IPS-11a (cell line): ENCODE data around the gene ALMS1.
"Not testable (repeated sequence)": the region's sequence is repeated elsewhere in the genome, so short reads cannot be mapped to it uniquely, and the experiment has no call there.

Source experiments
- H3K4me3 ChIP-seq: one replicate; pipeline ENCODE4 v1.5.1; 2013; ENCODE audit warnings: low read depth, low read length, control low read depth

ALMS1 gene

DNA sequence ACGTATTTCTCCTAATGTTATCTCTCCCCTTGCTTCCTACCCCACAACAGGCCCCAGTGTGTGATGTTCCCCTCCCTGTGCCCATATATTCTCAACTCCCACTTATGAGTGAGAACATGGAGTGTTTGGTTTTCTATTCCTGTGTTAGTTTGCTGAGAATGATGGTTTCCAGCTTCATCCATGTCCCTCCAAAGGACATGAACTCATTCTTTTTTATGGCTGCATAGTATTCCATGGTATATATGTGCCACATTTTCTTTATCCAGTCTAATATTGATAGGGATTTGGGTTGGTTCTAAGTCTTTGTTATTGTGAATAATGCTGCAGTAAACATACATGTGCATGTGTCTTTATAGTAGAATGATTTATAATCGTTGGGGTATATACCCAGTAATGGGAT is 119.2 kb downstream of the ALMS1 start:
- H3K4me3 ChIP-seq, result not testable (repeated sequence)

DNA sequence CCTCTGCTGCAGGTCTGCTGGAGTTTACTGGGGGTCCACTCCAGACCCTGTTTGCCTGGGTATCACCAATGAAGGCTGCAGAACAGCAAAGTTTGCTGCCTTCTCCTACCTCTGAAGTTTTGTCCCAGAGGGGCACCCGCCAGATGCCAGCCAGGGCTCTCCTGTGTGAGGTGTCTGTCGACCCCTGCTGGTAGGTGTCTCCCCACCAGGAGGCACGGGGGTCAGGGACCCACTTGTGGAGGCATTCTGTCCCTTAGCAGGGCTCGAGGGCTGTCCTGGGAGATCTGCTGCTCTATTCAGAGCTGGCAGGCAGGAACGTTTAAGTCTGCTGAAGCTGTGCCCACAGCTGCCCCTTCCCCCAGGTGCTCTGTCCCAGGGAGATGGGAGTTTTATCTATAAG is 124.8 kb downstream of the ALMS1 start:
- not testable (repeated sequence) for H3K4me3 ChIP-seq

DNA sequence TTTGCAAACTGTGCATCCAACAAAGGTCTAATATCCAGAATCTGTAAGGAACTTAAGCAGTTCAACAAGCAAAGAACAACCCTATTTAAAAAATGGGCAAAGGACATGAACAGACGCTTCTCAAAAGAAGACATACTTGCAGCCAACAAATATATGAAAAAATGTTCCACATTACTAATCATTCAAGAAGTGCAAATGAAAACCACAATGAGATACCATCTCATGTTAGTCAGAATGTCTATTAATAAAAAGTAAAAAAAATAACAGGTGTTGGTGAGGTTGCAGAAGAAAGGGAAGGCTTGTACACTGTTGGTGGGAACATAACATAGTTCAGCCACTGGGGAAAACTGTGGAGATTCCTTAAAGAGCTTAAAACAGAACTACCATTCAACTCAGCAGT is 130.4 kb downstream of the ALMS1 start:
- H3K4me3 ChIP-seq, result no peak overlapping the region

DNA sequence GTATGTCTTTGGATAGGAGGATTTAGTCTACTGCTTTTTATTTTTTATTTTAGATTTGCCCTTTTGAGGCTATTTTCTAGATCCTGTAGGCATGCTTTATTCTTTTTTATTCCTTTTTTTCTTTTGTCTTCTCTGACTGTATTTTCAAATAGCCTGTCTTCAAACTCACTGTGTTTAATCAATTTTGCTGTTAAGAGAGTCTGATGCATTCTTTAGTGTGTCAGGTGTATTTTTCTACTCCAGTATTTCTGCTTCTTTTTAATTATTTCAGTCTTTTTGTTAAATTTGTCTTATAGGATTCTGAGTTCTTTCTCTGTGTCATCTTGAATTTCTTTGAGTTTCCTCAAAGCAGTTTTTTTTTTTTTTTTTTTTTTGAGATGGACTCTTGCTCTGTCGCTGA is 143.1 kb downstream of the ALMS1 start:
- no peak overlapping the region for H3K4me3 ChIP-seq

DNA sequence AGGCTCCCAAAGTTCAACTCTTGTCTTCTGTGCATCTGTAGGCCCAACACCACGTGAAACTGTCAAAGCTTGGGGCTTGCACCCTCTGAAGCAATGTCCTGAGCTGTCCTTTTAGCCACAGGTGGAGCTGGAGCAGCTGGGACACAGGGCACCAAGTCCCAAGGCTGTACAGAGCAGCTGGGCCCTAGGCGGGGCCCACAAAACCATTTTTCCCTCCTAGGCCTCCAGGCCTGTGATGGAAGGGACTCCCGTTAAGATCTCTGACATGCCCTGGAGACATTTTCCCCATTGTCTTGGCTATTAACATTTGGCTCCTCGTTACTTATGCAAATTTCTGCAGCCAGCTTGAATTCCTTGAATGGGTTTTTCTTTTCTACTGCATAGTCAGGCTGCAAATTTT is 145.1 kb downstream of the ALMS1 start:
- not testable (repeated sequence) for H3K4me3 ChIP-seq

DNA sequence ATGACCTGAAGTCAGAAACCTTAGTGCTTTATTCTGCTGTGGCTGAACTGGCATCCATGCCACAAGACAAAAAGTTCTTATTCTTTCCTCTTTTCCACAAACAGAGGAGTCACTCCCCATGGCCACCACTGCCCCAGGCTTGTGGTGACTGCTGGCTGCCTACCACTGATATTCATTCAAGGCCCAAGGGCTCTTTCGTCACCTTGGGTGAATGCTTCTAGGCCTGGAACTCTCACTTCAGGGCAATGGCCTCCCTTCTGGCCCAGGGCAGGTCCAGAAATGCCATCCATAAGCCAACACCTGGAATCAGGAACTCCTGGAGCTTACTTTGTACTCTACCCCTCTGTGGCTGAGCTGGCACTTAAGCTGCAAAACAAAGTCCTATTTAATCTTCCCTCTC is 146.7 kb downstream of the ALMS1 start:
- no peak overlapping the region for H3K4me3 ChIP-seq

DNA sequence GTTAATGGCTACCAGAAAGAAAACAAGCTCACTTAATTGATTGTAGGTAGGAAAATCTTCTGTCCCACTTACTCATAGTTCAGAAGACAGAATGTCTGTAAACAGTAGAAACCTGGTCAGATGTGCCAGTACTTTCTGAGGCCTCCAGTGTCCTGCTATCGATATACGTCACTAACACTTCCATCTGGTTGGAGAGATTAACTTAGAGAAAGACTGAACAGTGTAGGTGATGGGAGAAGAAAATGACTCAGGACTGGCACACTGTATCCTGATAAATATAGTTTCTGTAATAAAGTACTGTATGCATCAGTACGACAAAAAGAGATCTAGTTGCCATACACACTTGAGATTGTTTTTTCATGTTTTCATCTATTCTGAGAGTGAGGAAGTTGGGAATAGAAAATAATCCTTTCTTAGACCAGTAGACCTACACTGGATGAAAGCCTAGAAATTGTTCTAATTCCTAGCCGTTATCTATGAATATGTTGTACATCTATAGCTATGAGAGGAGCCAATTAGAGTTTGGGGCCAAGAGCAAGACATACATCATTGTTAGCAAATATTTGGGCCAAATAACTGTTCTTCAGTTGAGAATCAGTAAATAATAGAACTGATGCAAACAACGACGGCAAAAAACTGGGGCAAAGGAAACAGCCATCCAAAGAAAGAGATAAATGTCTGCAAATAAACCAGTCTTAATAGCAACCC is 150.7 kb downstream of the ALMS1 start:
- H3K4me3 ChIP-seq, result no peak overlapping the region

DNA sequence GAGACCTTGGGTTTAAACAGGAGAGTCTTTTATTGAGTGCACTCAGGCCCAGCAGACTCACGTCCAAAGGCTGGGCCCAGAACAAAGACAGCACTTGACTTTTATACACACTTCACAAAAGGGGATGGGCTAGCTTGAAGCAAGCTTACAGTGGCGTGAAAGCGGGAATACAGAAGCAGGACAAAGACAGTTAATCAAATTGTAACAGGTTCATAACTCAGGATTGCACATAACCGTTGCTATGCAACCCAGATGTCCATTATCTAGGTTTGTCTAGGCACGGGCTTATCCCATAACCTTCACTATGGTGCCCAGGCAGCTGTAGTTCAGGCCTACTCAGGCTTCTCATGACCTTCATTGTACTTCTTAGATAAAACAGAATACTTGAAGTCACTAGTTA is 175.2 kb downstream of the ALMS1 start:
- not testable (repeated sequence) for H3K4me3 ChIP-seq

DNA sequence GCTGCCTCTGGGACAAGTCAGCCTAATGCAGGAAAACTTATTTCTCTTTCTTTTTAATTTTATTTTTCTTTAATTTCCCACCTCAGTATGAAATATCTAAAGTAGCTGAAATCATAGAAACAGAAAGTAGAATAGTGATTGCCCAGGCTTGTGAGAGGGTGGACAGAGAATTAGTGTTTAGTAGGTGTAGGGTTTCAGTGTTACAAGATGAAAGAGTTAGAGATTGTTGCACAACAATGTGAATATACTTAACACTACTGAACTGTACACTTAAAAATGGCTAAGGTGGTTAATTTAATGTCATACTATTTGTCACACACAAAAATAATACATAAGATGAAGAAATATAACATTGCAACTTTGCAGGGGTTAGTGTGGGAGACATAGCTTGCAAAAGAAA is 175.8 kb downstream of the ALMS1 start:
- H3K4me3 ChIP-seq, result no peak overlapping the region

DNA sequence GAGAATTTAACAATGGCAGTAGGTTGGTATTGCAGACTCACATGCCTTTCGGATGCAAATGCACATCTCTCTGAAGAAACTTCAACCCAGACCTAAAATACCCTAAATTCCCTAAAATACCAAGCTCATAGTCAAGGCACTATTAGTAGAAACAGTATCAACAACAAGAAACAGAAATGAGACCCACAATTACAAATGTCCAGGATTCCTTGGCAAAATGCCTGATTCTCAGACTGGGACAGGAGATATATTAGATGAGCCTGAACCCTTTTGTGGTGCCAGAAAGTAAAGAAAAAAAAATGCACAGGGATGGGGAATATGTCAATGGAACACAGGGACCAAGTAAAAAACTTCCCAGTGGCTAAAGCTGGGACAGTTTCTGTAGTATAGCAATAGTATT is 179.3 kb downstream of the ALMS1 start:
- no peak overlapping the region for H3K4me3 ChIP-seq

DNA sequence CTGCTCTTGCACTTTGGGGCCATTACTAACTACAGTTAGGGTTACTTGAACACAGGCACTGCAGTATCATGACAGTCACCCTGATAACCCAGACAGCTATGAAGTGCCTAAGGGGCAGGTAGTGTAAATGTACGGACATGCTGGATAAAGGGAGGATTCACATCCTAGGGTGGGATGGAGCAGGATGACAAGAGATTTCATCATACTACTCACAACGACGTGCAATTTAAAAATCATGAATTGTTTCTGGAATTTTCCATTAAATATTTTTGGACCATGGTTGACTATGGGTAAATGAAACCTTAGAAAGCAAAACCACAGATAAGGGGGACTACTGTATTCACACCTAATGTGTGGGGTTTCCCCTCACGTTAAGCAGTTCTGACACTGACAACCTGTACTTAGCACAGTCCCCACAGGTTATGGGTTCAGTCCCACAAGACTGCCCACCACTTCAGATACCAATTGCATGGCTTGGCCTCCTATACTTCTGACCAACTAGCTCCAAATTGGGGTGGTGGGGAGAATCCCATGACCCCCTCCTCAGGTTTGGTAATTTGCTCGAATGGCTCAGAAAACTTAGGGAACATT is 180.7 kb downstream of the ALMS1 start:
- H3K4me3 ChIP-seq, result no peak overlapping the region

DNA sequence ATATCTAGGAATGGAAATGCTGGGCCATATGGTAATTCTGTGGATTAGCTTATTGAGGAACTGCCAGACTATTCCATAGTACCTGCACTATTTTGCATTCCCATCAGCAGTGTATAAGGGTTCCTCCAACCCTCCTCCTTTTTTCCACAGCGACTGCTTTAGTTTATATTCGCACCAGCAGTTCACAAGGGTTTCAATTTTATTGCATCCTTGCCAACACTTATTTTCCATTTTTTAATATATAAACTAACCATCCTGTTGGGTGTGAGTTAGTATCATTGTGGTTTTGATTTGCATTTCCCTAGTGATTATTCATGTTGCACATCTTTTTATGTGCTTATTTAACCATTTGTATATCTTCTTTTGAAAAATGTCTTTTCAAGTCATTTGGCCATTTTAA is 189.6 kb downstream of the ALMS1 start:
- no peak overlapping the region for H3K4me3 ChIP-seq

DNA sequence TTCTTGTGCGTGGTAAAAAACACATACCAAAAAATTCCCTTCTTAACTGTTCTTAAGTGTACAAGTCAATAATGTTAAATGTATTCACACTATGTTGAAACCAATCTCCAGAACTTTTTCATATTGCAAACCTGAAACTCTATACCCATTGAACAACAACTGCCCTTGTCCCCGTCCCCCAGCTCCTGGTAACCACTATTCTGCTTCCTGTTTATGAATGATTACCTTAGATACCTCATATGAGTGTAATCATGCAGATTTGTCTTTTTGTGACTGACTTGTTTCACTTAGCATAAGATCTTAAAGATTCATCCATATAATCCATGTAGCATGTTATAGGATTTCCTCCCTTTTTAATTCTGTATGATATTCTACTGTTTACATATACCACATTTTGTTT is 196.7 kb downstream of the ALMS1 start:
- no peak overlapping the region for H3K4me3 ChIP-seq

DNA sequence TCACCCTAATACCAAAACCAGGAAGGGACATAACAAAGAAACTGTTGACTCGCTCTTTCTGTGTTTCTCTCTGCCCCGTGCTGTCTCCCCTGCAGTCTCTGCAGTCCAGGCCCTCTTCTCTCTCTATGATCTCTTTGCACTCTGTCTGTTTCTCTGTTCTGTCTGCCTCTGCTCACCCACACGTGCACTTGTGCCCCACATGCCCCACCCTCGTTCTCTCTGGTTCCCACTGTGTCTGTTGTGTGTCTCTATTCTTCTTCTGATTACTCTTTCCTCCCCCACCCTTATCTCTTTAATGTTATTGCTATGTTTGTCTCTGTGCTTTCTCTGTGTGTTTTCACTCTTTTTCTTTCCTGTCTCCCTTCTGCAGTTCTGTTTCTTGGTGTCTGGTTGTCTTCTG is 202.5 kb downstream of the ALMS1 start:
- H3K4me3 ChIP-seq, result no peak overlapping the region

DNA sequence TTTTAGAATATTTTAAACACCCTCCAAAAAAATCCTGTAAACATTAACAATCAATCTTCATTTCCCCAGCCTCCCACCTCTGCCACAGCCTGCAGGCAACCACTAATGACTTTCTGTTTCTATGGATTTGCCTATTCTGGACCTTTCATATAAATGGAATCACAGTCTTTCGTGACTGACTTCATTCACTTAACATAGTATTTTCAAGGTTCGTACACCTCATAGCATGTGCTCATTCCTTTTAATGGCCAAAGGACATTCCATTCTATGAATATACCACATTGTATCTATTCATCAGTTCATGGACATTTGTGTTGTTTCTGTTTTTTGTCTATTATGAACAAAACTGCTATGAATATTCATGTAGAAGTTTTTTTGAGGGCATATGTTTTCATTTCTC is 208.0 kb downstream of the ALMS1 start:
- H3K4me3 ChIP-seq, result no peak overlapping the region

DNA sequence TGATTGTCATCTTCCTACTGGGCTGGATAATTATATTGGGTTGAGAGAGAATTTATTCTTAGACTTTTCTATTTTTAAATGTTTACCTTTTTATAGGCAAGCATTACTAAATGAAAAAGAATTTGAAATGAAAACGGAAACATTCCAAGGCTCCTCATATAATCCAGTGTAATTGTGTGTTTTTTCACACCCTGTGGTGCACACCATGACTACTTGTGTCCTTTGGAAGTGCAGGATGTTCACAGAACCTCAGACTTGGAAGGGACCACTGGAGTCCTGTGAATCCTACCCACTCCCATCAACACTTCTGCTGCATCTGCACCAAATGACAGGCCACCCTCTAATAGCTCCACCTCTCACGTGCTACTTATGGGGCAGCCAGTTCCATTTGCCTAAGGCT is 208.6 kb downstream of the ALMS1 start:
- H3K4me3 ChIP-seq, result no peak overlapping the region

DNA sequence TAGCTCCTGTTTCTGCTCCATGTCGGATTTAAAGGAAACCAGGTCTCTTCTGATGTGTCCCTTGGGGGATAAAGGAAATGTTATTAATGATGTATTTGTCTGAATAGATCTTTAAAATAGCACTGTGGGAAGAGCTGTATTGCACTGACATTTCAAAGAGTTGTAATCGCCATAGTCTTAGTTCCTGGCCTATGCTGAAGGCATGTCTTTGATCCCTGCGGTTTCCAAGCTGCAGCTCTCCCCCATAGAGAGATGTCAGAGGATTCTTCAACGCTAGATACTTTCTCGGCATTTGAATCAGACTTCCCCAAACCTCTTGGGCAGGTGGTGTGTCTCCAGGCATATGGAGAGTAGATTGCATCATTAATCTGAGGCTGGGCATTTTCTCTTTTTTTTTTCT is 216.1 kb downstream of the ALMS1 start:
- no peak overlapping the region for H3K4me3 ChIP-seq

DNA sequence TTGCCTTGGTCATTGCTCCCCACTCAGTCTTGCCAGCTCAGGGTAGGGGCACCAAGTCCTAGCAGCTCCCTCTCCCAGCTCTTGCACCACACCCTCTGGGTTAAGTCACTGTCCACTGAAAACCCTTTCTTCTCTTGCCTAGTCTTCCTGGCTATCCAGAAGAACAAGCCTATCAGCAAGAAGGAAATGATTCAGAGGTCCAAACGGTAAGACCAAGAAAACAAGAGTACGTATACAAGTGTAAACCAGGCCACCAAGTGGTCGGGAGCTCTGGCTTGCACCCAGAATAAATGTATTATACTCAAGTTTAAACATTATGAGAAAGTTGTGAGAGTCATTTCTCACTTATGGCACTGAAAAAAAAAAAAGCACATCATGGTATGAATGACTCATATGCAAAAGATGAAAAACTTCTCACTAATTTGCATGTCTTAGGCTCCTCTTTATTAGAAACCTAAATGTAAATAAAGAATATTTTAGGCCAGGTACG is 217.5 kb downstream of the ALMS1 start:
- H3K4me3 ChIP-seq, result not testable (repeated sequence)

DNA sequence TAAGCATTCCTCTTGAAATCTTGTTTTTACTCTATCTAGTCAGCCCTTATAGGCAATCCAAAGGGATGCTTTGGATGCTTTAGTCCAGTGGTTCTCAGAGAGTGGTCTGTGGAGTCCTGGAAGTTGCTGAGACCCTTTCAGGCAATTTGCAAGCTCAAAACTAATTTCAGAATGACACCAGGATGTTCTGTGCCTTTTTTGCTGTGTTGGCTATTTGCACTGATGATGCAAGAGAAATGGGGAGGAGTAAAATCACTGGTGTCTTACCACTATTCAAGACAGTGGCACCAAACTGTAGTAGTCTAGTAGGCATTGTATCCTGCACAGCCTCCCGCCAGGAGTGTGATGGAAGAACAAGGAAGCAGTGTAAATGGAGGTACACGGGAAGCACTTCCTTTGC is 219.0 kb downstream of the ALMS1 start:
- H3K4me3 ChIP-seq, result not testable (repeated sequence)

DNA sequence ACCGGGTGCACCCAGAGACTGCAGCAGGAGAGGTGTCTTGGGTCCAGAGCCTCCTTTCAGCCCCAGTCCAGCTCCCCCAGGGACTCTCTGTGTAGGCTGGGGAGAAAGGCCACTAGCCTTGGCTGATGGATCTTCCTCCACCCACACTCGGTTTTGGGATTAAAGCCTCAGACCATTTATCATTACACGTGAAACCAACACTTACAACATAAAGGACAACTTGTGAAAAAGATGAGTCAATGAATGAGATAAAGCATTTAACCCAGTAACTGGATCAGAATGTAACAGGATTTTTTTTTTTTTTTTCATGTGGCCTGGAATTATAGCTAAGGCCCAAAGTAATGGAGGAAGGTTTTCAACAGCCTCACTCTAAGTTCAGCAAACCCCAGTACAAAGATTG is 224.5 kb downstream of the ALMS1 start:
- no peak overlapping the region for H3K4me3 ChIP-seq

DNA sequence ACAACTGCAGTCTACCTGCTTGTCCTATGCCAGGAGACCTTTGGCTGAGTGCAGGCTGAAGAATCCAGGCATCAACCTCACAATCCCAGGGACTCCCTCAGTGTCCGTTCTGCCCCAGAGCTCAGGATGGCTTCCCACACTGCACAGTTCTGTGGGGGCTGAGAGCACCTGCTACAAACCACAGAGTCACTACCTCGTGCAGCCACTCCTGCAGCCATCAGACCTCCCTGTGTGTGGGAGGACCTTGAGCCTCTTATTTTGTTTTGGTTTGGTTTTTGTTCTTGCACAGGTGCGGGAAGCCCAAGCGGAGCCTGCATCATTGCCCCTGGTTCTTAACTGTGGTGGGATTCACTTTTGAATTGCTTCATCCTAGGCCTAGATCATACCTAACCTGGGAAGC is 225.6 kb downstream of the ALMS1 start:
- no peak overlapping the region for H3K4me3 ChIP-seq

DNA sequence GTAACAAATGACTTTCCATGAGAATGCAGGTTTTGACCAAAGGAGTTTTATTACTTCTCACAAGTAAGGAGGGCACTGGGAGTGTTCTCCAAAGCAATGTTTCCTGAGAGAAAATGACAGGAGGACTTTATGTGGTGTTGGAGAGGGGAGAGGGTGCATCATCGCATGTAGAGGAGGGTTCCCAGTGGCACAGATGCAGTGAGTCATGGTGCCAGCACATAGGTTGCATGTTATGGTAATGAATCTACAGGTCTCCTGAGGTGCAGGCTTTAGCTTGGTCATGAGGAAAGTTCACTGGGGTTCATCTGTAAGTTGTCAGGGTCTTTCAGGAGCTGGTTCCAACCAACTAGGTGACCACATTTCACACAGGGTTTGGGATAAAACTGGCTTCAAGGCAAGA is 226.2 kb downstream of the ALMS1 start:
- no peak overlapping the region for H3K4me3 ChIP-seq

DNA sequence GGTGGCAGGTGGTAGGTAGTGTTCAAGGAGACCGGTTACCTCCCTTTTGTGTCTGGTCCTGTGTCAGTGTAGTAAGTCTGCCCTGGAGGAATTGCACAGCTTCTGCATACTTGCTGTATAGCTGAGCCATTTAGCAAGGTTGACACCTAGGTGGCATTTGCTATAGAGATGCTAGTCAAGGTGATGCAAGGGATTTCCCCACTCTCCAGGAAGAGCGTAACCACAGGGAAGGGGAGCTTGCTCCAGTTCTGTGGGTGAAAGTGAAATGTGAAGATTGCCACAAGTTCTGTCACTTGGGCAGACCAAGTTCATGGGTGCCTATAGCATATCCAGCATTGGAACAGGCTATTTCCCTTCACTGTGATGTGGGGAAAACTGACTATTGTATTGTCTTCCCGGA is 228.5 kb downstream of the ALMS1 start:
- no peak overlapping the region for H3K4me3 ChIP-seq
